Common myeloid progenitor, CD34-positive (primary cell): Measurements from ENCODE around the gene LRMDA.

Experiments used
- CTCF ChIA-PET: fragments of 350-600 bp; sonication (Branson Sonifier 250); formaldehyde crosslinking; loops from one replicate; lab custom pipeline; 2021; ENCODE audit warnings: antibody characterized with exemption; lab: Charles Lee
- POLR2A ChIA-PET: fragments of 350-600 bp; sonication (Branson Sonifier 250); formaldehyde crosslinking; loops from one replicate; lab custom pipeline; 2021; ENCODE audit warnings: antibody characterized with exemption; lab: Charles Lee
- DNase-seq, 3 donors: peaks; one replicate each; pipeline versions ENCODE4 v3.0.0 to v3.0.0-alpha.2; 2013
- H3K27ac ChIP-seq, 2 experiments: 1 replicate in 1 of 2; 2 replicates in 1 of 2; pipeline ENCODE4 v1.7.0; 2013; ENCODE audit warnings: inconsistent platforms in 2 of 2, low read length in 2 of 2, mild to moderate bottlenecking in 2 of 2, low read depth in 1 of 2, moderate library complexity in 1 of 2; ENCODE audit not compliant: severe bottlenecking in 2 of 2, insufficient read depth in 1 of 2, poor library complexity in 1 of 2
- H3K27me3 ChIP-seq, 5 experiments: replicated peaks in 2 of 5; 1 replicate in 3 of 5; 2 replicates in 2 of 5; pipeline versions ENCODE4 v1.6.1 to v1.7.0; 2013; ENCODE audit warnings: low read length in 4 of 5, mild to moderate bottlenecking in 2 of 5, moderate library complexity in 2 of 5, inconsistent platforms in 1 of 5; ENCODE audit not compliant: insufficient read depth in 5 of 5, control insufficient read depth in 4 of 5
- H3K36me3 ChIP-seq, 4 experiments: 1 replicate in 2 of 4; 2 replicates in 2 of 4; pipeline versions ENCODE4 v1.6.1 to v1.7.0; 2013; ENCODE audit warnings: low read length in 3 of 4, control low read depth in 1 of 4, mild to moderate bottlenecking in 1 of 4; ENCODE audit not compliant: control insufficient read depth in 4 of 4, insufficient read depth in 4 of 4
- H3K4me1 ChIP-seq, 4 experiments: 1 replicate in 3 of 4; 2 replicates in 1 of 4; pipeline versions ENCODE4 v1.6.1 to v1.7.1; 2013; ENCODE audit warnings: low read length in 3 of 4, mild to moderate bottlenecking in 3 of 4, control low read depth in 1 of 4, inconsistent platforms in 1 of 4, moderate library complexity in 1 of 4; ENCODE audit not compliant: control insufficient read depth in 4 of 4, insufficient read depth in 4 of 4; ENCODE audit errors: control extremely low read depth in 1 of 4
- H3K4me3 ChIP-seq, 7 experiments: 1 replicate in 4 of 7; 2 replicates in 3 of 7; pipeline versions ENCODE4 v1.5.1 to v1.7.0; 2013; ENCODE audit warnings: mild to moderate bottlenecking in 7 of 7, low read length in 6 of 7, moderate library complexity in 6 of 7, inconsistent platforms in 2 of 7, low read depth in 2 of 7, control low read depth in 1 of 7; ENCODE audit not compliant: insufficient read depth in 4 of 7, control insufficient read depth in 1 of 7; ENCODE audit errors: extremely low read depth in 1 of 7
- H3K9me3 ChIP-seq, 5 experiments: 1 replicate in 4 of 5; 2 replicates in 1 of 5; pipeline versions ENCODE4 v1.6.1 to v1.7.1; 2013; ENCODE audit warnings: low read length in 4 of 5, mild to moderate bottlenecking in 2 of 5, inconsistent platforms in 1 of 5, low read depth in 1 of 5, moderate library complexity in 1 of 5; ENCODE audit not compliant: control insufficient read depth in 4 of 5, insufficient read depth in 2 of 5; ENCODE audit errors: control extremely low read depth in 1 of 5
- WGBS: methylation state at CpG from one replicate; pipeline ENCODE4 v1.1.5; 2013; ENCODE audit not compliant: insufficient coverage; 5-methylcytosine and 5-hydroxymethylcytosine counted together

The LRMDA gene

DNA sequence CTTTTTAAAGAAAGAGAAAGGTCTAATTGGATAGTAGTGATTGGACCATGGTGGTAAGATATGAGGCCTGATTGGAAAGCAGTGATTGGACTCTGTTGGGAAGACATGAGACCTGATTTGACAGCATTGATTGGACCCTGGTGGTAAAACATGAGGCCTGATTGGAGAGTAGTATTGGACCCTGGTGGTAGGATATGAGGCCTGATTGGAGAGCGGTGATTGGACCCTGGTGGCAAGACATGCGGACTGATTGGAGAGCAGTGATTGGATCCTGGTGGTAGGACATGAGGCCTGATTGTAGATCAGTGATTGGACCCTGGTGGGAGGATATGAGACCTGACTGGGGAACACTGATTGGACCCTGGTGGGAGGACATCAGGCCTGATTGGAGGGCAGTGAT lies 444.3 kb downstream of the LRMDA start:
- Histone ChIP-seq H3K27me3 (no peaks in the 10 kb centered on the region), H3K27ac (no peak overlapping the region), H3K36me3 (no peaks in the 10 kb centered on the region), H3K4me3 (no peak overlapping the region), H3K9me3 (no peaks in the 10 kb centered on the region), H3K4me1 (no peaks in the 10 kb centered on the region)
- WGBS: 100% methylated on average over 2 of the region's 2 CpGs
- ChIA-PET CTCF (no interaction called here), POLR2A (no interaction called here)
- no peak for DNase-seq

DNA sequence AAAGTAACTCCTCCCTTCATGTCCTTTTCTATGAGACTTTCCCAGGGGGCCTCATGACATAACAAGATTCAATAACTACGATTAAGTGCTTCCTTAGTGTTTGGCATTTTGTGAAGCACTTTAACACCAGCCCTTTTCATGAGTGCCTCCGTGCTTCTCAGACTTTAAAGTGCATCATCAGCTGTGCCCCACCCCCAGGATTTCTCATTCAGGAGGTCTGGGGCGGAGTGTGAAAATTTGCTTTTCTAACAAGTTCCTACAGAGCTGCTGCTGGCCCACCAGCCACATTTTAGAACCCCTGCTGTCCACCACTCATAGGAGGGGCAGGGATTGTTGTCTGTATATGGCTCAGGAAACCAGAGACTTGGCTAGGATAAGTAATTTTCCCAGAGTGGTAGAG lies 445.3 kb downstream of the LRMDA start:
- no peaks in the 10 kb centered on the region for H3K9me3 ChIP-seq
- no peaks in the 10 kb centered on the region for H3K27me3 ChIP-seq
- H3K36me3 ChIP-seq: no peaks in the 10 kb centered on the region
- POLR2A ChIA-PET: no interaction called here
- CTCF ChIA-PET: no interaction called here
- 100% methylated on average over 2 of the region's 3 CpGs for WGBS
- no peak for DNase-seq
- H3K4me1 ChIP-seq: no peaks in the 10 kb centered on the region
- H3K4me3 ChIP-seq: no peak overlapping the region
- no peak overlapping the region for H3K27ac ChIP-seq

DNA sequence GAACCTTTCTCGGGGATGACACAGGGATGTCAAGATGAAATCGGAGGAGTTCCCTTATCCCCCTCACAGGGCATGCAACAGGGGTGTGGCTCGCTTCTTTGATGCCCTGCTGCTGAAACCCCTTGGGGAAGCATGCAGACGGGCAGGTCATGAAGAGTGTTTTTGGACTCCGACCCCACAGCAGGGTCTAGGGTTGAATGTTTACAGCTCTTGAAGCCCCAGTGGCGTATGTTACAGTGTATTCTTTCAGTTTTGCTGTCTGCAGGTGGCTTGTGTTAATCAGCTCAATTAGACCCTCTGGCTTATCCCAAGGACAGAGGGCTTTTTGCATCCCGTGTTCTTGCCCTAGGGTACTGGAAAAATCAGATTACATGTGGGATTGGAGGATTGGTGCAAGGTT lies 446.5 kb downstream of the LRMDA start:
- H3K36me3 ChIP-seq: no peaks in the 10 kb centered on the region
- ChIA-PET CTCF (interaction anchor here (1.1 kb wide), 1 partner anchor 55 kb away, joined by 3 read pairs; no protein-coding TSS in a partner anchor), POLR2A (no interaction called here)
- no peak overlapping the region for H3K27ac ChIP-seq
- no peaks in the 10 kb centered on the region for H3K27me3 ChIP-seq
- H3K4me3 ChIP-seq: no peak overlapping the region
- H3K9me3 ChIP-seq: no peaks in the 10 kb centered on the region
- no peaks in the 10 kb centered on the region for H3K4me1 ChIP-seq
- 94% methylated on average over 7 of the region's 7 CpGs for WGBS
- DNase-seq: no peak

DNA sequence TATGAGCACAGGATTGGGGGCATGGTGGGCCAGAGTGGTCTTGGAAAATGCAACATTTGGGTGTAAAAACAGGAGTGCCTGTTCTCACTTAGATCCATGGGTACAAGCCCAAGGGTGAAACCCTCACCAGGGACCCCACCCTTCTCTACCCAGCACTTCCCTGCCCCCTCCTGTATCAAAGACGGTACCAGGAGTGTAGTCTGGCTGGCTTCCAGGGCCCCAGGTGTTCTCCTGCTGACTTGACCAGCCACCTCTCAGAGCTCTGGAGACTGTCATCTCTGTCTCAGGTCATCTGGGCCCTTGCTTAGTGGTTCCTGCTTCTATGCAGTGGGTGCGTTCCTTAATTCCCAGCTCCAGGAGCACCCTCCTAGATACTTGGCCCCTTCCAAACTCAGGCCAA lies 447.2 kb downstream of the LRMDA start:
- no peak for DNase-seq
- Histone ChIP-seq H3K4me3 (no peak overlapping the region), H3K27me3 (no peaks in the 10 kb centered on the region), H3K9me3 (no peaks in the 10 kb centered on the region), H3K27ac (no peak overlapping the region), H3K36me3 (no peaks in the 10 kb centered on the region), H3K4me1 (no peaks in the 10 kb centered on the region)
- POLR2A ChIA-PET: no interaction called here
- CTCF ChIA-PET: interaction anchor here (1.1 to 1.5 kb wide), 2 partner anchors 25 to 56 kb away, joined by 3 read pairs; no protein-coding TSS in a partner anchor
- WGBS: 100% methylated on average over 2 of the region's 2 CpGs

DNA sequence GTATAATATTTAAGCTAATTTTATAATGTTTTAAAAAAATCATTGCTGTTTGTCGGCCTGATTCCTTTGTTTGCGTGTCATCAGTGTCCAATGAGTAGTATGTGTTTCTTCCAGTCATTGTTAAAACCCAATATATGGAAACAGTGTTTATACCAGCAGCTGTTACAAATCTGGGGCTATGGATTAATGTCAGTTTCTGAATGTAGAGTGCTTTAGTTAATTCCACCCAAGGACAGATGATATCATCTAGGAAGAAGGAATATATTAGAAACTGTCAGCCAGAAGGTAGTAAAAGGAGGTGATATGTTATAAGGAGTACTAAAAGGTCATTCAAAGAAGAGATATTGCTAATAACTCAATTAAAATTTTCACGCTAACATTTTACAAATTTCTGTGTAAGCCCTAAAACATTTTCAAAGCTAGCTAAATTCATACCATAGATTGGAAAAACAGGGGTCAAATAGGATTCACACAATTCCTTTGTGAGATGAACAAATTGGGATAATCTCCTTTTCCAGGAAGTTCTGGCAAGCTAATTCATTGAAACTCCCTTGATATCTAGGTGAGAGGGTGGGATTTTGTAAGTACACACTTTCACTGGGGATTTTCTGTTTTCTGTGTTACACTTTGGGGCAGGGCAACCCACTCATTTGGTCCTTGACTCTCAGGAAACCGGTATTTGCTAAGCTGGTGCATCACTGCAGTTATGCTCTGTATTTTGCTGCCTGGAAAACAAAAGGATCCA lies 448.8 kb downstream of the LRMDA start:
- Histone ChIP-seq H3K27me3 (no peaks in the 10 kb centered on the region), H3K9me3 (no peaks in the 10 kb centered on the region), H3K4me3 (no peak overlapping the region), H3K4me1 (peaks cover 0 to 5% (median 1%) of the 10 kb centered on the region in 4 experiments), H3K27ac (no peak overlapping the region), H3K36me3 (no peaks in the 10 kb centered on the region)
- ChIA-PET POLR2A (no interaction called here), CTCF (no interaction called here)
- WGBS: 100% methylated on average over 2 of the region's 4 CpGs
- no peak for DNase-seq

DNA sequence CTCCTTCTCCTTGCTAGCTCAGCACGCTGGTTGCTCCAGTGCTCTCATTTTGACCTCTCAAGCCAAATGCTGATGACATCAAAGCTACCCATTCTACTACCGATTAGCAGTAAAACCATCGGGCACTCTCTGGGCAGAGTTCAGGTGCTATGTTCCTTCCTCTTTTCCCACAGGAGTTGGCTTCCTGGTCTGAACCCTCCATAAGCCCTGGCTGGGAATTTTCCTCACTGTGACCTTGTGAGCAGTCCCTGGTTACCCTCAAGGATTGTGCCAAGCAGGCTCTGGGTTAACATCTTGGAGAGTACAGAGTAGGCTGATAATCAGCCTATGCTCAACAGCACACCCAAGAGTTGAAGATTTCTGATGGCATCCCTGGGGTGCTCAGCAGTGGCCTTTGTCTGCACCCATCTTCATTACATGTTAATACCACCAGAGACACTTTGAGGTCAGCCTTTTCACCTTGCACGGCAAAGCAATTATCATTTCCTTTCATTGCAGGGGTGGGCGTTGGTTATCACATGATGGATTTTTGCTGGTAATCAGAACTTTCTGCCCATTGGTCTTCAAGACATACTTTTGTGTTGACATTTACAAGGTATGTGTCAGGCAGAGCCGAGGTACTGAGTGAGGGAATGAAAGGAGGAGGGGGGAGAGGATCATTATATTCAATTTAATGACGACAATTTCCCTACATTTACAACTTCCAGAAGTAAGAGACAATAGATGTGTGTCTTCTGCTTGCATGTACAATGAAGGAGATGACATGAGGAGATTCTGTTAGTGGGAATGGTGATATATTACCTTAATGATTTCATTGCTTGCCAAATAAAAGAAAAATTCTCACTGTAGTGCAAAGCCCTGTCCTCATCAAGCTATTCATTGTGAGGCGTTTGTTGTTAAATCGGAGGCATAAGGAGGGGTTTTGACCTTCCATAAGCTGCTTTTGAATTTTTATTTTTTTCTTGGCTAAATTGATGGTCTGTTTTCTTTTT lies 452.0 kb downstream of the LRMDA start:
- no peak for DNase-seq
- Histone ChIP-seq H3K4me3 (no peak overlapping the region), H3K27ac (no peak overlapping the region), H3K36me3 (no peaks in the 10 kb centered on the region), H3K9me3 (no peaks in the 10 kb centered on the region), H3K27me3 (no peaks in the 10 kb centered on the region), H3K4me1 (peaks cover 0 to 6% (median 1%) of the 10 kb centered on the region in 4 experiments)
- WGBS: 97% methylated on average over 6 of the region's 9 CpGs
- CTCF ChIA-PET: no interaction called here
- POLR2A ChIA-PET: interaction anchor here (0.6 kb wide), 1 partner anchor 25 kb away, joined by 3 read pairs; no protein-coding TSS in a partner anchor
